GM19193 (cell line): ENCODE results near the gene FGF6.

Source experiments
- POLR2A ChIP-seq: IDR thresholded peaks from 4 replicates; pipeline ENCODE4 v1.6.1; 2011; ENCODE audit not compliant: insufficient read depth, insufficient read length; ENCODE audit errors: extremely low read depth

The FGF6 gene

DNA sequence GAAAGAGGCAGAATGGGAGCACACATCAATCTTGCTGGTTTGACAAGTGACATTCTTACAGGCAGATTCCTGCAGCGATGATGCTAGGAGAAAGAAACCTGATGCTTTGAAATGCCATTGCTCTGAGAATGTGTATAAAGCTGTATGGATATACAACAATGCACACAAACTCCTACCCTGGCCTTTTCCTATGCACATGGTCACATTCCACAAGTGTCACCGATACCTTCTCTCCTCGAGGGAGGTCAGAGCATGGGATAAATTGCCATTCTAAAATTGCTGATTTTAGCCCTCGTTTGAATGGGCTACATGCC lies 11.9 kb downstream of the FGF6 start:
- TF ChIP-seq POLR2A: no peak

DNA sequence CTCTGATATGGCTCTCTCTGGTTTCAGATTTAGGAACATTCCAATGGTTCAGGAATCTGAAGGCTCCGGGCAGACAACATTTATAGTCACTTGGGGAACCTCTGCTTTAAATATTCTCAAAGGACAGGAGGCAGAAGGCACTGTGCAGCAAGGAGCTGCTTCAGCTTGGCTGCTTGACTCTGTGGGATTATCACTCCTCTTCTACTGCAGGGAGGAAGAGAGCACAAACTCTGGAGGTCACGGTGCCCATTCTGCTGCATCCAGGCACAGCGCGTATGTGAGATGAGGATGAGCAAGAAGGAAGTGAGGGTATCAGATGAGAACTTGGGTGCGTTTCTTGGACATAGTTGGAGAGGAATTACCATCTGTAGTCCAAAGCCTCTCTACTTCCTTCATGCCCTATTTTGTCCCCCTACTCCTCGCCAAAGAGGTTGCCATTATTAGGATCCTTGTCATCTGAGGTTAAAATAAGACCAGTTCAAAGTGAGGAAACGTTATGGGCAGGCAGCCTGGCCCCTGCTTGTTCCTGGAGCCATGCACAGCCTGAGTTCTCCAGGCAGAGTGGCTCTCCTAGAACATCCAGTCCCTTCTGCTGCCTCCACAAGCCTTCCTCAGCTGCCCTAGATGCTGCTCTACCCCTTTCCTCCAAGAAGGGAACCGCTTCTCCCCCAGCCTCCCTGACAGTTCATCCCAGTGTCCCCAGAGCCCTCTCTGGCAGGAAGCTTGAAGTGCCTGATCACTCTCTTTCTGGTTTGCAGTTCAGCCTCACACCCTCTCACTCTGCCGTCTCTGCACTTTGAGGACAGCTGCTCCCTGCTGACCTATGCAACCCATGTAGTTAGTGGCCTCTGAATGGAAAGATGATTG lies 12.5 kb downstream of the FGF6 start:
- TF ChIP-seq POLR2A: no peak

DNA sequence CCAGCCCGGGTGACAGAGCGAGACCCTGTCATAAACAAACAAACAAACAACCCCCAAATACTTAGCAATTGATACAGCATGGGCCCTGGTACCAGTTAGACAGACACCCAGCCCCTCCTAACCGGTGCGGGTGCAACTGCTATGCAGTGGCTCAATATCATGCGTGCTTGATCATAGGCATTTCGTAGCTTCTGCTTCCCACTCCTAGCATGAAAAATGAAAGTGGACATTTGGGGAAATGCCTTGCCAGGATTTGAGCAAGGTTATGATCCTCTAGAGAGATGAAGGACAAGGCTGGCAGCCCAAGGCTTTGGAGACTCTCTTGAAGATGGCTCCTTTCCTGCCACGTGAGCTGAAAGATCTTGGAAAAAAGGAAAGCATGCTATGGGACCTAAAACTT lies 13.7 kb downstream of the FGF6 start:
- no peak for TF ChIP-seq POLR2A

DNA sequence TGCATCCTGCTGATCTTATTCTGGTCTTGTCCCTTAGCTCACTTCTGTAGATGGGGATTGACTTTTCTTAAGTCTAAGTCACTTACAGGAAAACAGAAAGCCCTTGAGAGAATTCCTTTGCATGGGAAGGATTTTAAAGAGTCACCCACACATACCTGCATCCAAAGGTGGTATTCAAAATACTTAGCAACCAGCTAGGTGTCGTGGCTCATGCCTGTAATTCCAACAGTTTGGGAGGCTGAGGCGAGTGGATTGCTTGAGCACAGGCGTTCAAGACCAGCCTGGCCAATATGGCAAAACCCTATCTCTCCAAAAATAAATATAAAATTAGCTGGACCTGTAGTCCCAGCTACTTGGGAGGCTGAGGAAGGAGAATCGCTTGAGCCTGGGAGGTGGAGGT lies 14.2 kb downstream of the FGF6 start:
- no peak for TF ChIP-seq POLR2A

DNA sequence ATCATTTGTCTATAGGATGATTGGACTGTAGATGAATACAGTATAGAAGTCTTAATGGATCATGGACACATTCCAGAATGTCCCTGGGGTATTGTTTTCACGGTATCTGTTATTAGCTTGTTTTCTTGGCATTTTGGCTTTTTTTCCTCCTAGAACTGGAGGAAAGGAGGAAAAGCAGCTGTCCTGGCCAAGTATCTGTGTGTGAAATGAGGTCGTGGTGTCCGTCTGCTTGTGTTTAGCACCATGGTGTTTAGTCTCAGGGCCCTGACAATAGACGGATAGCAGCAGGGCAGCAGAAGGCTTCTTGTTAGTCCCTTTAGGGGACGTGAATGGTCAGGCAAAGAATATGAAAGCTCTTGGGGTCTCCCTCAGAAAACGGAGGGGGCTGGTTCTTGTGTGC lies 21.2 kb downstream of the FGF6 start:
- TF ChIP-seq POLR2A: no peak

DNA sequence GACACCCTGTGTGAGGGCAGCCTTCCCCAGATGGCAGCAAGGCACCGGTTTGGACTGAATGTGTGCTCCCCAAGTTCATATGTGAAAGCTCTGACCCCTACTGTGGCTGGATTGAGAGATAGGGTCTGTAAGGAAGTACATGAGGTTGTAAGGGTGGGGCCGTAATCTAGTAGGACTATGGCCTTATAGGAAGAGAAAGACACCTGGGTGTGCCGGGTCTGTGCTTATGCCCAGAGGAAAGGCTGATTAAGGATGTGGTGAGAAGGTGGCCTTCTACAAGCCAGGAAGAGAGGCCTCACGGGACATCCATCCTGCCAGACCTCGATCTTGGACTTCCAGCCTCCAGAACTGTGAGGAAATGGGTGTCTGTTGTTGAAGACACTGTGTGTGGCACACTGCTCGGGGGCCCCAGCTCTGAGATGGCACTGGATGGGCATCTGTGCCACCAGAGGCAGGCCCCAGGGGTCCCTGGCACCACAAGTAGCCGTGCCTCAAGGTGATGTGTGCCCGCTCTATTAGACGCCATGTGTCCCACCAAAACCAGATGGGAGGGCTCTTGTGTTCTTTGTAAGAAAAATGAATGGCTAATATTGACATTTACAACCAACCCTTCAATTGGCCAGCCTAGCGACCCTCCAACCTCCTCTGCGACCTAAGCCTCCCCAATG lies 22.0 kb downstream of the FGF6 start:
- no peak for TF ChIP-seq POLR2A

DNA sequence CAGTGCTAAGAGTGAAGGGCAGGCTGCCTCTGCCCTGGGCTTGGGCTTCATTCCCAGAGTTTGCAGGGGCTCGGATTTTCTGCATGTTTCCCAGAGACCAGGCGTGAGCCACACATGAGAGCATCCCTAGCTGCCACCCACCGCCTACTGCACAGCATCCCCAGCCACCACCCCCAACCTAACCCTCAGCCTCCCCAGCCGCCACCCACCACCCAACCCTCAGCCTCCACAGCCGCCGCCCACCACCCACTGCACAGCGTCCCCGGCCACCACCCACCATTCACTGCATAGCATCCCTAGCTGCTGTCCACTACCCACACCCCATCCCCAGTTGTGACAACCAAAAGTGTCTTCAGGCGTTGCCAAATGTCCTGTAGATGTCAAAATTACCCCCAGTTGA lies 22.6 kb downstream of the FGF6 start:
- no peak for TF ChIP-seq POLR2A

DNA sequence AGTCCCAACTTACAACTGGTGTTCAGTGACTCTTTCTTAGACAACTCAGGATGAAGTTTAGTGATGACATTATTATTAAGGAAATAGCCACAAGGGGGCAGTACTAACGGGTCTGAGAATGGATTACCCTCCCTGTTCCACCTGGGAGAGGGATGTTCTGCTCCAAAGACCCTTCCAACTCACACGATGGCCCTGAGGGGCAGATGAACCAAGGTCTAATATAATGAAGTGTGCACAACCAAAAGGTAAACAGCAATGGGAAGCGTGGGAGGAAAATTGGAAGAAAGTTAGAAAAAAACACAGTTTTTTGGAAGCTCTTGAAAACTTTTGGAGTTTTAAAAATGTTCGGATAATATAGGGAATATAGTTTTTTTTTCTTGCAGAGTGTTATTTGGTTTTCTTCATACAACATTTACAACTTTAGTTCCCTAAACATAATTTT lies 24.0 kb downstream of the FGF6 start:
- TF ChIP-seq POLR2A: no peak

DNA sequence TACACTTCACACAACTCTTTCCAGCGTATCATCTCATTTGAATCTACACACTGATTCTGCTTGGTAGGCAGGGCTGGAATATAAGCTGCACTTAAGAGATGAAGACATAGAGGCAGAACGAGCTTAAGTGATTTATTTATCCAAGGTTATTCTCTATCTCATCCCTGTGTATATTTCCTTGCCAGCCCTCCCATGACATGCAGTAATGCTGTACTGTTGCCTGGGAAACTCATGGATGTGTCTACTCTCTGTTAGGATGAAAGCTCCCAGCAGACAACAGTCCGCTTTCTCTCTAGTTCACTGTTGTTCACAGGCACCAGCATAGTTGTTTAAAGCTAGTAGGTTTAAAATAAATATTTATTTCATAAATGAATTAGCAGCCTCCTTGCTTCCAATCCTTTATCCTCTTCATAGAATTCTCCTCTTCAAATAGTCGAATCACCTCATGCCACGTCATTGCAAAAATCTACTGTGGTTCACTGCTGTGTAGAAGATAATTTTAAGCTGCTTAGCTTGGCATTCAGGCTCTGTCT lies 25.4 kb downstream of the FGF6 start:
- no peak for TF ChIP-seq POLR2A

DNA sequence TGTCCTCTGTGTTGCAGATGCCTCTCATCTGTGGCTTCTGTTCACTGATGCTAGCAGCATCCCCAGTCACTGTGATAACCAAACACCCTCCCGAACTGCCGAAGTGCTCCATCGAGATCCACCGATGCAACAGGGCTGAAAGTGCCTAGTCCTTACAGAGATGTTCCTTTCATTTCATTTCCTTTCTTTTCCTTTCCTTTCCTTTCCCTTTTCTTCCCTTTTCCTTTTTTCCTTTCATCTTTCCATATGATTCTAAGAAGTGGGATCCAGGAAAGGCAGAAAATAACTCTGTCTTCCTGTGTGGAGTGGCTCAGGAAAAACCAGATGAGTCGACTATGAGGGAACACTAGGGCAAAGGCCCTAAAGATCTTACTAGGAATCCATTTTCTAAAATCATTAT lies 26.7 kb downstream of the FGF6 start:
- no peak for TF ChIP-seq POLR2A

DNA sequence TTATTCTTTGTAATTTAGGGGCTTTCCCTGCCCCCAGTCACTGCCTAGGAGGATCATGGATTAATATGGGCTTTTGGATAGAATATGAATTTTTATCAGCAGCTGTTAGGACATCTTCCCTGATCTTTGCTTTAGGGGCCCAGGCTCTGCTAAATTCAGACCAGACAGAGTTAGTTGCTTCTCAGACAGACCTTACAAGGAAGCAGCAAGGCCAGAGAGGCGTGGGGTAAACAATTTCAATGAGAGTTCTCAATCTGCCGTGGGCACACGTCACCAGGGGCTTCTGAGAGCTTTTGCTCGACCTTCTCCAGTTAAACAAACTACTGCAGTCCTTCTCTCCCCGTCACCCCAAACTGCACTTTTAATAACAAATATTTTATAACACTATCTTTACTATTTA lies 27.7 kb downstream of the FGF6 start:
- TF ChIP-seq POLR2A: no peak

DNA sequence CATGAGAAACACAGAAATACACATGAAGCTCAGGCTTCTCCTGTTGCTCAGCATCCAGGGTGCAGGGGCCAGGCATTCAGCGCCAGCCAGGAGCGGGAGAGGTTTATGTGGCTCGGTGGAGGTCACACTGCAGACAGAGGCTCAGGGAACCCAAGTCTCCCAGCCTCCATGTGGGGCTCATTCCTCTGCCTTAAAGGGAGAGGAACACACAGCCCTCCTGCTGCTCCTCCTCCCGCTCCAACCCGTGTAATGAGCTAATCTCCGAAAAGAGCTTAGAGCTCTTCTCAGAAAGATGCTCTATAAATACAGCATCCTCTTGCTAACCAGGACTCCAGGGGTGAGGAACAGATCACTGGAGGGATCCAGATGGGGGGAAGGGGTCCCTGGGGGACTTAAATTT lies 28.2 kb downstream of the FGF6 start:
- TF ChIP-seq POLR2A: no peak

DNA sequence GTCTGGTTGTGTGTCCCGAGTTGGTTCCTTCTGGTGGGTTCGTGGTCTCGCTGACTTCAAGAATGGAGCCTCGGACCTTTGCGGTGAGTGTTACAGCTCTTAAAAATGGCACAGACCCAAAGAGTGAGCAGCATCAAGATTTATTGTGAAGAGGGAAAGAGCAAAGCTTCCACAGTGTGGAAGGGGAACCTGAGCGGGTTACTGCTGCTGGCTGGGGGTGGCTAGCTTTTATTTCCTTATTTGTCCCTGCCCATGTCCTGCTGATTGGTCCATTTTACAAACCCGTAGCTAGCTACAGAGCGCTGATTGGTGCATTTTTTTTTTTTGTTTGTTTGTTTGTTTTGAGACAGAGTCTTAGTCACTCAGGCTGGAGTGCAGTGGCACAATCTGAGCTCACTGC lies 29.3 kb downstream of the FGF6 start:
- no peak for TF ChIP-seq POLR2A

DNA sequence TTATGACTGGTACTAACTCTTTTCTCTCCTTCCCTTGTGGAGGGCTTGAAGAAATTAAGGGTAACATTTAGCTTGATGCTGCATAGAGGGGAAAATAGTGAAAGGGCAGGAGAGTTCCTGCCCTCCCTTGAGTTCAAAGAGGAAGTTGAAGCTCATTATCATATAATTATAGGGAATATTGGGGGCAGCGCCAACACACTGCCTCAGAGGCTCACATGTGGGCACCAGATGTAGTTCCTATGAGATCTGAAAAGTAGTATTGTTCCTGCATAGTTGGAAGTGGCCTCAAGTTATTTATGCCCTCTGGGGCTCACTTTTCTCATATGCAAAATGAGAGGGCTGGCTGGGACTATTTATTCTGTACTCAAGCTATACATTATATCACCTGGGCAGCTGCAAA lies 33.1 kb downstream of the FGF6 start:
- no peak for TF ChIP-seq POLR2A

DNA sequence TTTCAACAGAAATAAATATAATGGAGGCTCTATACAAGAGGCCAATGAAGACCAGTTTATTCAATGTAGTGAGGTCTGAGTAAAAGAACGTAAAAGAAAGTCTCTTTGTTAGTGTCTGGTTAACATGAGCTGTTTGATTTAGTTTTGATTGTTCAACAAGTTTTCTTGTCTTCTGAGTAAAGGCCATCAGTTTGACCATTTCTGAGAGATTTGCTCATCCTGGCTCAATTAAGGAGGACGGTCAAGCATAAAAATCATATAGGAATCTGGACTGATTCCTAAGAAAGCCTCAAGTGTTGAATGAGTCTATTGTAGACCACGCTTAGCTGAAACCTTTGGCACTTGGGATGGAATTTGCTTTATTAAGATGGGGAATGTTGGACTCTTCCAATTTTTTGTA lies 33.6 kb downstream of the FGF6 start:
- TF ChIP-seq POLR2A: no peak

DNA sequence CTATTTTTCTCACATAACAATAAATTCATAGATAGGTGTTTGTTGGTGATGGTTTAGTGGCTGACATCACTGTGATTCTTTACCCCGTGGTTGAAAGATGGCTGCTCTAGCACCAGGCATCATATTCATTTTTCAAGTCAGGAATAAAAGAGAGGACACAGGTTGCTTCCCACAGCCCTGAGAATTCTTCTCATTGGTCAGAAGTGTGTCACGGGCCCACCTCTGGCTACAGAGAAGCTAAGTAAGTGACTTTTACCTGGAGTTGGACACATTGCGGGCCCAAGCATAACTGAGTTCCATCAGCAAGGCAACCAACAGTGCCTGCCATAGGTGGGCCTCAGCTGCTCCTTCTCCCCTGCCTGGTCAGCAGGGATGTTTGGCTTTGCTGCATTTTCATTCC lies 38.5 kb downstream of the FGF6 start:
- TF ChIP-seq POLR2A: no peak
